Kidney (tissue), 14 donors: ENCODE results near the gene CYP24A1. TPM values are rescaled to one million over a fixed set of nuclear protein-coding genes. Genes with fewer than 3 reads are reported as not detected.

Experiments used
- DNase-seq, 5 donors: peaks; one replicate each; pipeline ENCODE4 v3.0.0-alpha.2; 2013 to 2020
- FAIRE-seq: peaks from 2 replicates; lab custom pipeline; 2012; peaks lifted over from hg19 to GRCh38; lab: Jason Lieb, UNC
- H3K27ac ChIP-seq, 2 donors: one replicate each; pipeline ENCODE4 v1.7.0; 2013; ENCODE audit warnings: low read depth in 2 of 2, low read length in 2 of 2, inconsistent platforms in 1 of 2
- H3K27me3 ChIP-seq: one replicate; pipeline ENCODE4 v1.7.1; 2013; ENCODE audit warnings: low read length, inconsistent platforms; ENCODE audit not compliant: control insufficient read depth, insufficient read depth
- H3K36me3 ChIP-seq, 3 donors: one replicate each; pipeline versions ENCODE4 v1.7.0 to v1.7.1; 2013; ENCODE audit warnings: low read length in 3 of 3, control low read depth in 1 of 3, inconsistent platforms in 1 of 3; ENCODE audit not compliant: insufficient read depth in 3 of 3, control insufficient read depth in 2 of 3
- H3K4me1 ChIP-seq, 3 donors: one replicate each; pipeline versions ENCODE4 v1.7.0 to v1.7.1; 2013; ENCODE audit warnings: low read length in 3 of 3, inconsistent platforms in 1 of 3, low read depth in 1 of 3; ENCODE audit not compliant: control insufficient read depth in 2 of 3, insufficient read depth in 2 of 3
- H3K4me3 ChIP-seq, 3 donors: one replicate each; pipeline versions ENCODE4 v1.7.0 to v1.8.1; 2013; ENCODE audit warnings: low read length in 3 of 3, control low read depth in 1 of 3, inconsistent platforms in 1 of 3
- H3K9ac ChIP-seq, 3 donors: one replicate each; pipeline versions ENCODE4 v1.7.0 to v1.7.1; 2013; ENCODE audit warnings: low read length in 3 of 3, control low read depth in 1 of 3, inconsistent platforms in 1 of 3
- H3K9me3 ChIP-seq, 3 donors: one replicate each; pipeline versions ENCODE4 v1.7.0 to v1.7.1; 2013; ENCODE audit warnings: low read length in 3 of 3, control low read depth in 1 of 3, inconsistent platforms in 1 of 3; ENCODE audit not compliant: control insufficient read depth in 2 of 3, insufficient read depth in 1 of 3
- intact Hi-C: fragments of 100-400 bp; cut with DNase I; formaldehyde crosslinking; loops from one replicate; pipeline ENCODE4 v1.11.1; 2022
- polyA plus RNA-seq: library from polyadenylated mRNA; stranded (reverse); fragments of 350-450 nt; fragmentation: Illumina TruSeq; extraction: RNeasy Lipid Tissue Mini Kit (QIAGEN cat#74804); gene quantifications from one replicate; pipeline ENCODE4 v1.2.3, GENCODE V29; 2014; ENCODE audit warnings: low read depth, low replicate concordance; ENCODE audit not compliant: insufficient read depth
- total RNA-seq: library from RNA; stranded (reverse); fragmentation: NEBNext Ultra II Directional; extraction: Animal tissue kit (Norgen Biotek cat#: 25700); gene quantifications from one replicate; pipeline ENCODE4 v1.2.1, GENCODE V29; 2021
- TF ChIP-seq, protein P1 (sequence below): IDR thresholded peaks from 3 replicates; pipeline ENCODE4 v1.5.1; 2012; ENCODE audit warnings: mild to moderate bottlenecking, moderate library complexity, borderline replicate concordance; ENCODE audit not compliant: insufficient read depth; ENCODE audit errors: extremely low read depth
- donor health status: control.
- donor health status: control.
- donor health status: control.
- donor health status: control.
- donor health status: control.
- donor health status: DM: yes; HTN: yes; CAD: no.
- donor health status: Normal renal cell carcinoma (clear cell type).

The CYP24A1 gene
- total and polyA plus RNA-seq, 2 donors from 2014 or later = 15.4 to 39.0 TPM

DNA sequence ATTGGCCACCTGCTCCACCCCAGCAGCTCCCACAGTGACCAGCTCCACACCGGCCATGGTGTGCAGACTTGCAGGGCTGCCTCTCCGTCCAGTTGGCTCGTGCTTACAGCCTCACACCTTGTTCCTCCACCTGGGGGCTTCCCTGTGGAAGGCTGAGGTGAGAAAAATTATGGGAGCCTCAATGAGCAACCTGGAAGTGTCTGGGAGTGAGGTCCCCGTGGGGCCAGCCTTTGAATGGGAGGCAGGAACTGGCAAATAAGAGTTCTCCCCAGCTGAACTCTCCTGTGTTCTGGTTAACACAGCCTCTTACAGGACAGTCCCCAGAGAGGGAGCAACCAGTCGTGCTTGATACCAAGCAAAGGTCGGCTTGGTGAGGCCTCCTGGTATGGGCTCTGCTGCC lies 30.3 kb upstream of the CYP24A1 start:
- intact Hi-C loops = loop anchor here (5.0 kb wide), 1 partner anchor 107 kb away; no protein-coding TSS in a partner anchor
- FAIRE-seq (no peak), DNase-seq (no peak)
- peaks cover 0 to 3% (median 2%) of the 10 kb centered on the region in 3 donors for H3K4me1 ChIP-seq
- H3K9me3 ChIP-seq = no peaks in the 10 kb centered on the region
- no peak overlapping the region for H3K4me3 ChIP-seq
- H3K27me3 ChIP-seq = no peaks in the 10 kb centered on the region
- H3K36me3 ChIP-seq = no peaks in the 10 kb centered on the region
- H3K27ac ChIP-seq = no peak overlapping the region
- TF ChIP-seq, protein P1, sequence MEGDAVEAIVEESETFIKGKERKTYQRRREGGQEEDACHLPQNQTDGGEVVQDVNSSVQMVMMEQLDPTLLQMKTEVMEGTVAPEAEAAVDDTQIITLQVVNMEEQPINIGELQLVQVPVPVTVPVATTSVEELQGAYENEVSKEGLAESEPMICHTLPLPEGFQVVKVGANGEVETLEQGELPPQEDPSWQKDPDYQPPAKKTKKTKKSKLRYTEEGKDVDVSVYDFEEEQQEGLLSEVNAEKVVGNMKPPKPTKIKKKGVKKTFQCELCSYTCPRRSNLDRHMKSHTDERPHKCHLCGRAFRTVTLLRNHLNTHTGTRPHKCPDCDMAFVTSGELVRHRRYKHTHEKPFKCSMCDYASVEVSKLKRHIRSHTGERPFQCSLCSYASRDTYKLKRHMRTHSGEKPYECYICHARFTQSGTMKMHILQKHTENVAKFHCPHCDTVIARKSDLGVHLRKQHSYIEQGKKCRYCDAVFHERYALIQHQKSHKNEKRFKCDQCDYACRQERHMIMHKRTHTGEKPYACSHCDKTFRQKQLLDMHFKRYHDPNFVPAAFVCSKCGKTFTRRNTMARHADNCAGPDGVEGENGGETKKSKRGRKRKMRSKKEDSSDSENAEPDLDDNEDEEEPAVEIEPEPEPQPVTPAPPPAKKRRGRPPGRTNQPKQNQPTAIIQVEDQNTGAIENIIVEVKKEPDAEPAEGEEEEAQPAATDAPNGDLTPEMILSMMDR = no peak
- no peak overlapping the region for H3K9ac ChIP-seq

DNA sequence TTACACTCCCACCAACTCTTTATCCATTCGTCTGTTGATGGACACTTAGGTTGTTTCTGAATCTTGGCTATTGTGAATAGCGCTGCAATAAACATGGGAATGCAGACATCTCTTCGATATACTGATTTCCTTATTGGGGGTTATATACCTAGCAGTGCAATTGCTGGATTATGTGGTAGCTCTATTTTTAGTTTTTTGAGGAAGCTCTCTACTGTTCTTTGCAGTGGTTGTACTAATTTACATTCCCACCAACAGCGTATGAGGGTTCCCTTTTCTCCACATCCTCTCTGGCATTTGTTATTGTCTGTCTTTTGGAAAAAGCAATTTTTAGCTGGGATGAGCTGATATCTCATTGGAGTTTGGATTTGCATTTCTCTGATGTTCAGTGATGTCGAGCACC lies 29.5 kb upstream of the CYP24A1 start:
- Histone ChIP-seq H3K27me3 (no peaks in the 10 kb centered on the region), H3K4me1 (no peaks in the 10 kb centered on the region), H3K9ac (no peak overlapping the region), H3K27ac (no peak overlapping the region), H3K9me3 (no peaks in the 10 kb centered on the region), H3K36me3 (no peaks in the 10 kb centered on the region), H3K4me3 (no peak overlapping the region)
- FAIRE-seq = no peak
- no peak for DNase-seq
- intact Hi-C loops = loop anchor here (5.0 kb wide), 1 partner anchor 106 kb away; no protein-coding TSS in a partner anchor
- TF ChIP-seq, protein P1 = no peak

DNA sequence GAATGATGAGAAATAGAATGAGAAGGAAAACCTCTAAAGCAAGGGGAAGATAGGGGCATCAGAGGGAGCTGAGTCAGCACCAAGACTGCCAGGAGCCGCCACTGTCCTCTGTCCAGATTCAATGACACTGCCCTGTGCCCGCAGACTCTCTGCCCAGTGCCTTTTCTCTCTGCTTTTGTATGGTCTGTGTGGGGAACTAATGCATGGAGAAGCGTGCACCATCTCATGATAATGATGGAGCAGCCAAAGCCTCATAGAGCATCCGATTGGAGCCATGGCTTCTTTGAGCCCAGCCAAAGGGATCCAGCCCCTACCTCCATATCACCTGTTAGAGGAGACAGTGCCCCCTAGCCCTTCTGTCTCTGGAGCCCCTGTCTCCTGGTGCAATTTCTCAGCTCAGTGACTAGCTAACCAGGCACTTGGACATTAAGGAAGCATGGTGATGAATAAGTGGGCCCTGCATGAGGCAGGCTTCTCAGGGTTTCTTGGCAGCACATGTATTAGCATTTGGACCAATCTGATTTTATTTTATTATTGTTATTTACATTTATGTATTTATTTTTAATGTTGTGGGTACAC lies 27.6 kb upstream of the CYP24A1 start:
- H3K4me1 ChIP-seq = no peaks in the 10 kb centered on the region
- H3K27me3 ChIP-seq = no peaks in the 10 kb centered on the region
- FAIRE-seq (no peak), DNase-seq (no peak)
- TF ChIP-seq, protein P1 = no peak
- H3K36me3 ChIP-seq = no peaks in the 10 kb centered on the region
- no peak overlapping the region for H3K4me3 ChIP-seq
- H3K9me3 ChIP-seq = no peaks in the 10 kb centered on the region
- H3K9ac ChIP-seq = no peak overlapping the region
- intact Hi-C loops = loop anchor here (5.0 kb wide), 1 partner anchor 104 kb away; no protein-coding TSS in a partner anchor
- no peak overlapping the region for H3K27ac ChIP-seq
